ENCODE measurements around the gene DTX1. TPM values are rescaled to one million over a fixed set of nuclear protein-coding genes. Genes with fewer than 3 reads are reported as not detected.

DTX1 gene
- polyA plus RNA-seq, 3 donors = 3.4 to 109 (median 21.9) TPM

DNA sequence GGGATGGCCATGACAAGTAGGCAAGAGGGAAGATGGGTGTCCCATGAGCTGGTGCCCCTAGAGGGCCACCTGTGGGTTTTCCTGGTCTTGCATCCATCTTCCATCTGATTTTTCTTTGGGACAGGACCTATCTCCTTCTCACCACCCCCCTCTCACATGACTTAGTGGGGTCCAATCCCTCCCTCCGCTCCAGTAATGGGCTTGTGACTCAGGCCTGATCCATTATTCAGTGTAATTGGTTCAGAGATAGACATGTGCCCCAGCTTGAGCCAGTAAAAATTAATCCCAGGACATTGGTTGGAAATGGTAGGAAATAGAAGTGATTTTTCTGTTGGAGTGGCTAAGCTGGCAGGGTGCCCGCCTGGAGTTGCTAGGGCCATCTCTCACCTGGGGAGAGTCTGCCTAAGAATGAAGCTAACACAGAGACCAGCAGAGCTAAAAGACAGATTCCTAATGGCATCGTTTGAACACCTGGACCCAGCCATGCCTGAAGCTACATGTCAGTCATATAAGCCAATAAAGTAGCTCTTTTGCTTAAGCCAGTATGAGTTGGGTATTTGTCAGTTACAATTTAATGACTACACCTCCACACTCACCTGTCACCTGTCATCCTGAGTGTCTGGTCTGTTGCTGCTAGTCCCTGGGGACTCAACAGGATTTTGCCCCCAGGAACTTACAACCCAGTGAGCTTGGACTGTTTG, 64.3 kb downstream of the DTX1 start:
- H3K27ac ChIP-seq (ENCODE audit: low read depth, low read length) = no peak overlapping the region
- 69 to 77% (median 76%) methylated on average over 3 of the region's 3 CpGs for WGBS, 3 donors

DNA sequence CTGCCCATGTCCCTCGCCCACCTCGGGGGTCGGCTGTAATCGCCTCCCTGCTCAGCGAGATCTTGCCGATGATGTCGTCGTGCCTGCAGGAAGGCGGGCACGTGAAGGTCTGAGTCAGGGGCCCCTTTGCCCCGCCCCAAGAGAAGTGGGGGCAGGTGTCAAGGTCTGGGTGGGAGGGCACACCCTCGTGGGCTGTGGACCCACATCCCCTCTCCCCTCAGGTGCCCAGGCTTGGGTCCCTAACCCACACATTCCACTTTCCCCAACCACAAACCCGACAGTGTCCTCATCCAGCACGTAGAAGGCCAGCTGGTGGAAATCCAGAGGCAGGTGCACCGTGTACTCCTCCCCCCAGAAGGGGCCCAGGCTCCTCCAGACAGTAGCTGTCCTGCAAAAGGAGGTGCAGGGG, 71.3 kb downstream of the DTX1 start:
- H3K27ac ChIP-seq (ENCODE audit: low read depth, low read length) = no peak overlapping the region
- 31 to 50% (median 33%) methylated on average over 15 of the region's 15 CpGs for WGBS, 3 donors

DNA sequence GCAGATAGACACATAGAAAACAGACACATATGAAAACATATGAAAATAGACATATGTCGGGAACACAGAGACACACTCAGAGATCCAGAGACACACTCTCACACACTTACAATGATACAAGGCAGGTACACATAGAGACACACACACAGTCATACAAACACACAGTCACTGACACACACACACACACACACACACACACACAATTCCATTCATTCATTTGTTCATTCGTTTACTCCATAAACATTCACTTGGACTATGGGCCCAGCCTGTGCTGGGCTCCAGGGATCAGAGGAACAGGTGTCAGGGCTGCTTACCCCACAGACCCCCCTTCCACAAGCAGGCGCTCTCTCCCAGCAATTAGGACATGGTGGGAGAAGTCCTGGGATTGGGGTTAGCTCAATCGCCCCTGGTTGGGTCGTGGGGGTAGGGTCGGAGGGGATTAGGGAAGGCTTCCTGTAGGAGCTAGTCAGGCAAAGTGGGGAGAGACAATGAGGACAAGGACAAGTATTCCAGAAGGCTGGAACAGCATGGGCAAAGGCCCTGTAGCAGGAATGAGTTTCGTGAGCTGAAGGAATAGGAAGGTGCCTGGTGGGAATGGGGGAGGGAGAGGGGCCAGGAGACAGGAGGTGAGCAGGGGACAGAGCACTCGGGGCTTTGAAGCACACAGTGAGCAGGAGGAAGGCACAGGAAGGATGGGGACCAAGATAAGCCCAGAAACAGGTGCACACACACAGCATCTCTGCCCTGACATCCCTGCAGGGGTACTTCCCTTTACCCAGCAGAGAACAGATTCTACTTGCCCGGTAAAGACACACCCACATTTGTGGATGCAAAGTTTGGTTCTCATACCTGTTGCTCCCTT, 72.5 kb downstream of the DTX1 start:
- no peak overlapping the region for H3K27ac ChIP-seq (ENCODE audit: low read depth, low read length)
- WGBS, 3 donors = 58 to 77% (median 60%) methylated on average over 8 to 9 of the region's 9 CpGs

DNA sequence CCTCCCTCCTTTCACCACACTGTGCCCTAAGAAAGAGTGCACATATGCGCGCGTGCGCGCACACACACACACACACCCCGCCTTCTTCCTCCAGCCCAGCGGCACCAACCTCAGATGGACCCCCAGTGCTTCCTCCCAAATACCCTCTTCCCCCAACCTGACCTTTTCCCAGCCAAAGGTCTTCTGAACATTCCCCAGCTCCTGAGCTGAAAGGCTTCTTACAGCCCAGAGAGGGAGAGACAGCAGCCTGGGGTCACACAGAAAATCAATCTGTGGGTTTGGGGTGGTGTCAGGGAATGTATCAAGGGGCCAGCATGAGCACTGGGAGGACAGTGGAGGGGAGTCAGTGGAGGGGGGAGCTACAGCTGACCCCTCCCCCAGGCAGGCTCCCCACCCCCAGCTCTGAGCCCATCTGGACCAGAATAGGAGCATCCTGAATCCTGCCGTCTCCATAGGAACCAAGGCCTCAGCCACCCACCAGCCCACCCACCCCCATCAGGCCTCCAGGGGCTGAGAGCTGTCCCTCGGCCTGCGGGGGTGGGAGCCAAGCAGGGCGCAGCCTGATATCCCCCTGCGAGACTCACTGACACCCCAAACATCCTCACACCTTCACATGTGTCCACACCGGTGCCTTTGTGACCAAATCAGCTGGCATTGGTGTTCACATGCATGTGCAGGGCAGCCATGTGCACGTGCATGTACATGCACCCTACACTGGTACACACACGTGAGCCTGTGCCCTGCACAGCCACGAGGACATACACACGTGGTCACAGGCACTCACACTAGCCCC, 73.3 kb downstream of the DTX1 start:
- WGBS, 3 donors = 76 to 82% (median 77%) methylated on average over 17 of the region's 17 CpGs

DNA sequence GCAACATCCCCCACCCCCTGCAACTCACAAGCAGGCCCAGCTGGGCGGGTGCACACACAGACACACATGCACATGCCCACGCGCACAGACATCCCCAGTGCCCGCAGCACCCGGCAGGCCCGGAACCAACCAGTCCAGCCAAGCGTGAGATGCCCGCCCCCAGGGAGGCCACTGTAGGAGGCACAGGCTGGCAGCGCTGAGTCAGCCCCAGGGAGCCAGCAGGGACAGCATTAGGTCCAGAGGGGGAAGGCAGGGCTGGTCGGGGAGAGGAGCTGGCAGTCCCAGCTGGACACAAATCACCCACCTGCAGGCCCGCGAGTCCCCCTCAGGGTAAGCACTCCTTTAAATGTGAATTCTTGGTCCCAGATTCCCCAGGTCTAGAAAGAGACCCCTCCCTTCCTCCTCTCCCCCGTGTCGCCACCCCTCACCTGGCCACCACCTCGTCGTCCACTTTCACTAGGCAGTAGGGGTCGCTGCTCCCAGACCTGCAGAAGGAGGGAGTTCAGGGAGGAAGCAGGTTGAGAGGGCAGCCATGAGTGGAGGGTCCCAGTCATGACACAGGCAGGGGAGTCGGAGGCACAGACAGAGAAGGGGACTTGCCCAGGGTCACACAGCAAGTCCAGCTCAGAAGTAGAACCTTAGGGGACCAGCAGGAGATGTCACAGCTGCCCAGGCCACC, 74.1 kb downstream of the DTX1 start:
- WGBS, 3 donors = 50 to 60% (median 55%) methylated on average over 17 to 18 of the region's 18 CpGs
- H3K27ac ChIP-seq (ENCODE audit: low read depth, low read length) = no peak overlapping the region

More for the DNA sequence above, 73.3 kb downstream of the DTX1 start:
- no peak overlapping the region for H3K27ac ChIP-seq (ENCODE audit: low read depth, low read length)

DNA sequence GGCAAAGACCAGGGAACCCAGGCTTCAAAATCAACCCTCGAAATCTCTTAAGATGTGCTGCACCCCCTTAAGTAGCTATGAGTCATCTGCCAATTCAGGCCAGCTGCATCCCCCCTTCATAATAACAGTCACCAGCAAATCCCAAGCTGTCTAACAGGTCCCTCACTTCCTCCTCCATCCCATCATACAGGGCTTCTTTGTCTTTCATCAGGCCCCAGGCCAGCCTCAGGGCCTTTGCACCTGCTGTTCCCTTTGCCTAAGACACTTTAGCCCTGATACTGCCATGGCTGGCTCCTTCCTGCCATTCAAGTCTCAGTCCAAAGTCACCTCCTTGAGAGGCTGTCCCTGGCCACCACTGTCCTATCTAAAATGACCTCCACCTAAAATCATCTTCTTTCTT, 75.0 kb downstream of the DTX1 start:
- no peak overlapping the region for H3K27ac ChIP-seq (ENCODE audit: low read depth, low read length)
- 72 to 76% (median 72%) methylated on average over 1 of the region's 1 CpG for whole genome bisulfite sequencing, 3 donors

DNA sequence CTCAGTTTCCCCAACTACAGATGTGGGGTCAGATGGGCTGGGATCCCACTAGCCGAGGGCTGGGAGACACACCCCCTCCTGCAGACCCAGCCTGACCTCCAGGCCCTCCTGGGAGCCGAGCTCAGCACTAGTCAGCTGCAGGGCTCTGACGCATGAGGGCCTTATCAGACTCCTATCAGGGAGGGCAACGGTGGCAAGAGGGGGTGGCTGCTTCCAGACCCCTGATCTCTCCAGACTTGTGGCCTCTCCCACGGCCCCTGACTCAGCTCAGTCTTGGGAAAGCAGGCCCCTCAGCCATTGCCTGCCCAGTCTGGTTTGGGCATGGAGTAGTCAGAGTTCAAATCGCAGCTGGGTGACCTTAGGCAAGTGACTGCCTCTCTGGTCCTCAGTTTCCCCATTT, 76.5 kb downstream of the DTX1 start:
- no peak overlapping the region for H3K27ac ChIP-seq (ENCODE audit: low read depth, low read length)
- 61 to 67% (median 67%) methylated on average over 6 of the region's 6 CpGs for WGBS, 3 donors

DNA sequence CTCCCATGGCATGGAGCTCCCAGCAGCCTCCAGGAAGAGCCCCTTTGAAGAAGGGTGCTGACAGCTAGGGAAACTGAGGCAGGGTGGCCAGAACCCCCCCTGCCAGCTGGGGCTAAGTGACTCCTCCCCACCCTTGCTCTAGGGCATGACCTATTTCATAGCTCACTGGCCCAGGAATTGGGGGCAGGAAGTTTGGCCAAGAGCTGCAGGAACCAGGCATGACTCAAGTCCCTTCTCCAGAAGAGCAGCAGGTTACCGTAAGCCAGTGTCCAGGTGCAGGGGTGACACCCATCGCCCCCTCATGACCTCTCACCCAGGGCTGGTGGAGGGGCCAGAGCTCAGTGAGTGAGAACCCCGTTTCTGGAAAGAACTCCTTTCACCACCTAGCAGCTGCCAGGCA, 77.1 kb downstream of the DTX1 start:
- H3K27ac ChIP-seq (ENCODE audit: low read depth, low read length) = no peak overlapping the region
- 69 to 87% (median 70%) methylated on average over 3 of the region's 3 CpGs for WGBS, 3 donors

DNA sequence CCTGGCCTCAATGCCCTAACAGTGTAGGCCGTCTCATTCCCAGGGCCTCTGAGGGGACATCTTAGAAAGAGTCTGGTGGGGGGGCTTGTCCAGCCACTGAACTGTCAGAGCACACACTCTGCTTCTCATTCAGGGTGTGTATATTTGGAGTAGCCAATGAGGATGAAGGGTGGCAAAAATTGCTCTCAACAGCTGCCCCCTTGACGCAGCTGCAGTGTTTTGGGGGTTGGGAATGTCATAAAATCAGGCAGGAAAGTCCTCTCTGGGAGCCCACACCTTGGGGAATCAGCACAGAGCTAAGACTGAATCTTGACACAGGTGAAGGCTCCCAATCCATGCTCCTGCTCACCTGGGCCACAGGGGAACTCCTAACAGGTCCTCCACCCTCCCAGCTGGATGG, 77.5 kb downstream of the DTX1 start:
- no peak overlapping the region for H3K27ac ChIP-seq (ENCODE audit: low read depth, low read length)
- 73 to 92% (median 78%) methylated on average over 2 of the region's 2 CpGs for WGBS, 3 donors

DNA sequence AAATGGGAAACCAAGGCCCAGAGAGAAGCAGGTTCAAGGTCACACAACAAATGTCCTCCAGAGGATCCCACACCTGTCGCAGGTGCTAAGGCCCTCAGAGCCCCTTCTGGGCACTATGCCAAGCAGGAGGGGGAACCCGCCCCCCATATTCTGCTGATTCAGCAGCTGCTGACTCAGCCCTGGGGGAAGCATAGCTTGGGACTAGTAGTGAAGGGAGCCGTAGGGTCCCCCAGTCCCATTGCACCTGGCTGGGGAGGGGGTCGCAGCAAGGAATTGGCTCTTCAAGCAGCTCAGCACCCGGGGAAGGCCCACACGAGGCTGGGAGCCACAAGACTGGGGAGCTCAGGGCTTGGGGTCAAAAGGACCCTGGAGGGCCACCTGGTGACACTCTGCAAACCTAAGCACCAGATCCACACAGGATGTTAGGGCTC, 78.0 kb downstream of the DTX1 start:
- no peak overlapping the region for H3K27ac ChIP-seq (ENCODE audit: low read depth, low read length)
- 56 to 63% (median 58%) methylated on average over 6 of the region's 6 CpGs for WGBS, 3 donors

DNA sequence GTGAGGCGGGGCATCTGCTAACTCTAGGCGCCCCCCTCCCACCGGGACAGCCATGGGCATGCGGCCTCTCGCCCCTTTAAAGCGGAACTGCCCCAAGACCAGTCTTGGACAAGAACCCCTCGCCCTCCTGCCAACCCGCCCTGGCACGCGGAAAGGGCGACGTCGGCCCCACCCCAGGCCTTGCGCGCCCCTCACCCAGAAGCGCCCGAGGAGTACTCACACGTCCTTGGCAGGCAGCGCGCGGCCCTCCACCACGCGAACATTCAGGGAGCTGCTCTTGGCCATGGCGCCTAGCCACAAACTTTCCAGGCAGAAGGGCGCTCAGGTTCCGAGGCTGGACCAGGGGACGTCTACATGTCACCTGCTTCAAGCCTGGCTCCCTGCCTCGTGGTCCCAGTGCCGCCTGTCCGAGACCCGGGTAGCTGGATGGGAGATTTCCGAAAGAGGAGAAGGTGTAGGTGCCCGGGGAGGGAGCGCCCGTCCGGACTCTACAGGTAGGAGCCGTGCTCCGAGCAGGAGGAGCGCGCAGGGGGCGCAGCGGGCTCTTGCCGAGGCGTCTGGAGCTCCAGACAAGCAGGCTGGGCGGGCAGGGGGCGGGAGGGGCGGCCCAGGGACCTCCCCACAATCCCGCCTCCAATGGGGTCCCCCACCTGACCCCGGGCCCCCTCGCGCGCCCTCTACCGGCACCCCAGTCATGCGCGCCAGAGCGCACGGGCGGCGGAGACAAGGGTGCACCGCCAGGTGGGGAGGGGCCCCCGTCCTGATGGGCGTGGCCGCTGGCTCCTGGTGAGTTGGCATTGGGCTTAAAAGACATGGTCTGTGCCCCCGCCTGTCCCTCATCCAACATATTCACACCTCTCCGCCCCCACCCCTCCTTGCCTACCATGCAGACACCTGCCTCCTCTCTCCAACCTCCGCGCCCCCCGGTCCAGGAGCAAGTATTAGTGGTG, 78.9 kb downstream of the DTX1 start, which contains the start of gene RASAL1:
RASAL1 (minus strand) TSS at position 584 of the 950 bp plus-strand sequence; CDS start at position 285, 299 bp downstream.
- WGBS, 3 donors = 3 to 6% (median 5%) methylated on average over 59 to 68 of the region's 68 CpGs
- no peak within 1 kb of the TSS for H3K27ac ChIP-seq (ENCODE audit: low read depth, low read length)

DNA sequence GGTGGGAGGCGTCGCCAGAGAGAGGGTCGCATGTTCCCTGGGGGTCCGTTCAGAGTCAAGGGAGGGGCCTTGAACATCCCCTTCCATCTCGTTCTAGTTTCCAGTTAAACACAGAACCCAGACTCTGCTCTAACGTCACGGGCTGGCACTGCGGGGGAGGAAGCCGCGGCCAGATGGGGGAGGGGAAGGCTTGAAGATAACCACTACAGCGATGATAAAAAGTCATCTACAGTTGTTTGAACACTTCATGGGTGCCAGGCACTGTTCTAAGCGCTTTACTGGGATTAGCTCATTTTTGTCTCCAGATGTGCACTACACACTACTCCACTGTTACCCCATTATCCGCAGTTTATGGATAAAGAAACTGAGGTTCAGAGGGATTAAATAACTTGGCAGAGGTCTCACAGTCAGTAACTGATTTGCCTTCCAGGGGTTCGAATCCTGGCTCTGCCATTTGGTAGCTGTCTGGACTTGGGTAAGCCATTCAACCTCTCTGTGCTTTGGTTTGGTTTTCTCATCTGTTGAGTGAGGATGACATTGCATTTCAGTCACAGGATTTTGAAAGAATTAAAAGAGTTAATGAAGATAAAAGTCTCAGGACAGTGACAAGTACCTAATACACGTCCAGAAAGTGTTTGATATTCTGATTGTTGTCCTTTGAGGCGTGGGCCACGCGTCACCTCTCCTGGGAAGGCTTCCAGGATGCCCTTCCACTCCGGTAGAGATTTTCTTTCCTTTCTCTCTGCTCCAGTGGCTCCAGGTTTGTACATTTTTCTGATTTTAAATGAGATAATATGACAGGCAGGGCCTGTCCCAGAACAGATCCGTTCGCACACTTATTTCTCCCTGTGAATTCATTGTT, 79.8 kb downstream of the DTX1 start:
- WGBS, 3 donors = 32 to 35% (median 35%) methylated on average over 21 of the region's 21 CpGs
- no peak overlapping the region for H3K27ac ChIP-seq (ENCODE audit: low read depth, low read length)

DNA sequence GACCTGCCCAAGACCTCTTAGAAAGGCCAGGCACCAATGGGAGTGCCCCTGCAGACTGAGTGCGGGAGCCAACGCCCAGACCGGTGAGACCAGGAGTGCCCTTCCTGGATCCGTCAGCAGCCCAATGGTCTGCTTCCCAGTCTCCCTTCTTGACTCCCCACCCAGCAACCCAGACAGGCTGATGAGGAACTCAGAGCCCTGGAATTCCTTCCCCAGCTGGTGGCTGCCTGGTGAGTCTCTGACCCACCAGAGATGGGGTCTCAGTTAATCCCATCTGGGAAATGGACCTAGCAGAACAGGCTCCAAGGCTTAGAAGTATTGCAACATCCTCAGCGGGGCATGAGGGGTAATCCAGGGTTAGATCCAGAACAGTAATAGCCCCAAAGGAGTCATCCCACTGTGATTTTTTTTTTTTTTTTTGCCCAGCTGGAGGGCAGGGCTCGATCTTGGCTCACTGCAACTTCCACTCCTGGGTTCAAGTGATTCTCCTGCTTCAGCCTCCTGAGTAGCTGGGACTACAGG, 80.5 kb downstream of the DTX1 start:
- H3K27ac ChIP-seq (ENCODE audit: low read depth, low read length) = no peak overlapping the region
- 73 to 98% (median 84%) methylated on average over 6 of the region's 6 CpGs for WGBS, 3 donors

DNA sequence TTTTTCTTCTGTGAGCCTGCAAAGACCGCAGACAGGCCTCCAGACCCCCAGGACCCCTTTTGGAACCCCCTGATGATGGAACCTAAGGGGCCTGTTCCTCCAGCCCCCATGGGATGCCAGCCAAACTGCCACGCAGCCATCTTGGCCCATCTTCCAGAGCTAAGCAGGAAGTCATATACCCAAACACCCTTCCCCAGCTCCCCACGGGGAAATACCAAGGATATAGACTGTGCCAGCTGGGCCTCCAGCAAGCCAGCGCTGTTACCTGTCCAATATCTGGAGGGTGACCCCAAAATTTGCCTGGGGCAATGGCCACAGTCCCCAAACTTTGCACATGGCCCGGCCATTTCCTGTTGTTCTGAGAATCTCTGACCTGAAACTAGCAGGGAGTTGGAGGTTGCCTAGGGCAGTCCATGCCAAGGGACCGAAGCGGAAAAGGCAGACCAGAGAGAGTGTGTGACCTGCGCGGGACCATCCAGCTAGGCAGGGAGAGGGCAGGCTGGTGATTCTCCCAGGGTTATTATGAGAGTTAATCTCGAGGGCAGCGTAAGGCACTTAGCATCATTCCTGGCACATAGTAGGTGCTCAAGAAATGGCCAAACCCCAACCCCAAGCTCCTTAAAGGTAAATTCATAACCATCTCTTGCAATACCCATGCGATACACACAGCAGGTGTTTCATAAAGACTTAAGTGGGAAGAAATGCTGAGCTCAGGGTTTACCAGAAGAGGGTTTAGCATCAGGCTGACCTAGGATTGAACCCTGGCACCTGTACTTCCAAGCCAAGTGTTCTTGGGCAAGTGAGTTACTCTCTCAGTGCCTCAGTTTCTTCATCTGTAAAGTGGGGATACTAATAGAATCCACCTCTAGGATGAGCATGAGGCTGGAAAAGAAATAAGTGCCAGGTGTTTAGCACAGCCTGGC, 81.6 kb downstream of the DTX1 start:
- WGBS, 3 donors = 80 to 89% (median 80%) methylated on average over 12 of the region's 12 CpGs
- no peak overlapping the region for H3K27ac ChIP-seq (ENCODE audit: low read depth, low read length)

DNA sequence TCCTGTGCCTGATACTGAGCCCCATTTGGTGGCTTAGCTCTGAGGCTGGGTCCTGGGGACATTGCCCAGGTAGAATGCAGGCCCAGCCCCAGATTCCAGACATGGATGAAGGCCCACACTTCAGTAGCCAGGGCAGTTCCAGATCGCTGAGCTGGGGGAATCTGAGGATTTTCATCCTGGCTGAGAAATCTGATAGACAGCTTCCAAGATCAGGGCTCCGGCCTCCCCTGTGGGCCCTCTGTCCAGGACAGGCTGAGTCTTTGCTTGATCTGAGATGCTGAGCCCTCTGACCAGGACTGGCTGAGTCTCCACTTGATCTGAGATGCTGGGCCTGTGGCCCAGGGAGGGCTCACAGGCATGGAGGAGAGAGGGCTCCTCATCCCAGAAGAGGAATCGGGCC, 82.3 kb downstream of the DTX1 start:
- 83 to 87% (median 84%) methylated on average over 3 of the region's 3 CpGs for WGBS, 3 donors
- H3K27ac ChIP-seq (ENCODE audit: low read depth, low read length) = no peak overlapping the region
